GM19324 (cell line): ENCODE results near the gene DBN1.

ENCODE experiments used
- ATAC-seq: cut with Tn5 transposase; IDR thresholded peaks from one replicate; pipeline ENCODE4 v1.9.1; 2021; ENCODE audit warnings: mild to moderate bottlenecking, moderate library complexity; ENCODE audit not compliant: unreplicated experiment, low FRiP score

The DBN1 gene

DNA sequence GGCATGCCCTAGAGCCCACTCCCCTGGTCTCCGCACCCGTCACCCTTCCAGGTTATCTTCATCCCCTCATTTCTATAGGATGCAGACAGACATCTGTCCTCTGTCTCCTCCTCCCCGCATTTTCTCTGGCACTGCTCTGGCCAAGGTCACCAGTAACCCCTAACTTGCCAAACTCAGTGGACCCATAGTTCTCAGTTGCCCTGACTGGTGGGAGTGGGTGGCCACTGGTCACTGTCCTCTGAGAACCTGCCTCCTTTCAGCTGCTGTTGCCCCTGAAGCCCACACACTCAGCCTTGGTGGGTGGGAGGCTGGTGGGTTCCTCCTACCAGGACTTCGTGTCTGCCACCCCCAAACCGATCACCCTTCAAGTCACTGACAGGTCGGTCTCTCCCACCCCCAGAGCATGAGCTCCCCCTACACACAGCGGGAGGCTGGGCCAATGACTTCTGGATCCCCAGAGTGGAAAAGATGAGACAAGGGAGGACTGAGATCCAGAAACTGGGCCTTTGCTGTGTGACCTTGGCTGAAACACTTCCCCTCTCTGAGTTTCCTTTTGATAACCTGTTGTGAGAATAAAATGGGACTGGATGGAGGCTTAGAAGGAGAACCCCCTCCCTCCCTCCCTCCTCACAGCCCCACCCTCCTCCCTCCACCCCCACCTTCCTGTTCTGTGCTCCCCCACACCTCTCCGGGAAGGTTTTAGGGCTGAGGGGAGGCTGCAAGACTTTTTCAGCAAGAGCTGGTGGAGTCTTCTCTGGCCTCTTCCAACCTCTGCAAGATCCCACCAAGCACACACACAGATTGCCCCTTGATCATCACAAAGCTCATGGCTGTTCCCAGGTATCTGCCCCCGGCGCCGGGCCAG is 2.4 kb upstream of the DBN1 start:
- ATAC-seq = no peak

DNA sequence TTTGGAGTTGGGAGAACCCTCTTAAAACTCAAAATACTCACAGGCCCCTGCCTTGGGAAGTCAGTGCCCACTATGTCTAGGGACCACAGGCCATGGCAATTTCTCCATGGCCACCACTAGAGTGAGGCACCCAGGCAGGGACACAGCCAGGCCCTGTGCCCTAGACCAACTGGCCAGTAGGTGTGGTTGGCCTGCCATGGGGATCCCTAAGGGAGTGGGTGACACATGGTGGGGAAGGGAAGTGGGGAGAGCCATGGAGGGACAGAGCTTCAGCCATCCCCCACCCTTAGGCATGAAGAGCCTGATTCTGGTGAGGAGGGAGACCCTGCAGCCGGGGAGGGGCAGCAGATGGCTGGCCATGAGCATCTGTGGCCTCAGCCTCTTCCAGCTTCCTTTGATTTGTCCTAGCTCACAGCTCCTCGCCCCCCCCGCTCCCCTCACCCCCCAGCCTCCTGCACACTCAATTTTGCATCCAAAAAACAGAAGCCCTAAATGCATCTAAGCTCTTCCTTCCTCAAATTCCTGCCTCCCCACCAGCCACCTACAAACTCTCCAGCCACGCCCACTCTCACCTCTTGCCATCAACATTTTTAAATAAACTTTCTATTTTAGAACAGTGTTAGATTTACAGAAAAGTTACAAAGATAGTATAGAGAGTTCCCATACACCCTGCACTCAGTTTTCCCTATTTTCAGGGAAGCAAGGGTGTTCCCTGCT is 1.6 kb upstream of the DBN1 start:
- ATAC-seq = no peak

DNA sequence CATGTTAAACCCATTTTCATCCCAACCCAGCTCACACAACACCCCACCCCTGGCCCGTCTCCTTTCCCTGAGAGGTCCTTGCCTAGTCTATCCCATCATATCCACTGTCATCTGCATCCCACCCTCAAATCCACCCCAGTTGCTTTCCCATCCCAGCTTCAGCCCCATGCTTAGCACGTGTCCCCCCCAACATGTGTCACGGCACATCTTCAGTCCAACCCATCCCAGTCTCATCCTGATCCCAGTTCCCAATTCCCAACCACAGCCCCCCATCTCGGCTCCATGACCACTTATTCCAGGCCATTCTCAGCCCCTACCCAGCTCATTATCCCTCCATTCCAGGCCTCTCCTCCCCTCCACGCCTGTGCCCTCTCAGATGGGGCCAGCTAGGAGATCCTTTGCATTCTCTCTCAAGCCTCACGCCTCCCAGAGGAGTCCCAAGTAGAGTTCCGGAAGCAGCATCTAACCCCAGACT is 605 bp upstream of the DBN1 start:
- no peak for ATAC-seq

DNA sequence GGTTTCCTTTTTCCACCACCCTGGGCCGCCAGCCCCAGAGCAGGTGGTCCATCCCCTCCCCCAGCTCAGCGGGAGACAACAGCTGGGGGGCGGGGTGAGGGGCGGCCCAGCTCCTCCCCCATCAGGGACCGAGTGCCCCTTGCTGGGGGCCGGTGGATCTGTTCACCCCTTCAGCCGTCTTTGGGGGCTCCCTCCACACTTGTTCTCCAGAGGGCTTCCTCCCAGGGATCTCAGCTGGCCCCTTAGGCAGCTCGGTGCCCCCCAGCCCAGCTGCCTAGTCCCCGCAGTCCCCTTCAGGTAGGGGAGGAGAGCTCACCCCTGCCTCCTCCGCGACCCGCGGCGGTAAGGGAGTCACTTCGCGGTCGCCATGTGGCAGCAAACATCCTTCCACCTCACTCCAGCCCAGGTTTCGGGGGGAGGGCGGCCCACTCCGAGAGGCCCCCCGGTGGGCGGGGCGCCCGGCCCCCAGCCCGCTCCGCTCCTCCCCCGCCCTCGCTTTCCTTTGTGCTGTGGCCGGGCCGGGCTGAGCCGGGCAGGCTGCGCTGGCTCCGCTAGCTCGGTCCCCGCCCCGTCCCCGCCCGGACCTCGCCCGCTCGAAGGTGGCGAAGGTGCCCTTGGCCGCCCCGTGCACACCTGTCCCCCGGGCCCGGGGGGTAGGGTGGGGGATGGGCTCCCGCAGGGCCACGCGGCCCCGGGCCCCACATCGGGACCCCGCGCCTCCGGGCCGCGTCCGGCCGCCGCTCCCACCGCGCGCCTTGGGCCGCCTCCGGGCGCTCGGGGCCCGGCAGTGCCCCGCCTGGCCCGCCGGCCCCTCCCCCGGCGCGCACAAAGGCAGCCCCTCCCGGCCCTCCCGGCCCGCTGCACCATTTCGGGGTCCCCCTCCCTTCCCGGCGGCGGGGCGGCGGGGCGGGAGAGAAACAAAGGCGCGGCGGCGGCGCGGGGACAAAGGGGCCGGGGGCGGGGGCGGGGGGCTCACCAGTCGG is 683 bp downstream of the DBN1 start:
- ATAC-seq = no peak

DNA sequence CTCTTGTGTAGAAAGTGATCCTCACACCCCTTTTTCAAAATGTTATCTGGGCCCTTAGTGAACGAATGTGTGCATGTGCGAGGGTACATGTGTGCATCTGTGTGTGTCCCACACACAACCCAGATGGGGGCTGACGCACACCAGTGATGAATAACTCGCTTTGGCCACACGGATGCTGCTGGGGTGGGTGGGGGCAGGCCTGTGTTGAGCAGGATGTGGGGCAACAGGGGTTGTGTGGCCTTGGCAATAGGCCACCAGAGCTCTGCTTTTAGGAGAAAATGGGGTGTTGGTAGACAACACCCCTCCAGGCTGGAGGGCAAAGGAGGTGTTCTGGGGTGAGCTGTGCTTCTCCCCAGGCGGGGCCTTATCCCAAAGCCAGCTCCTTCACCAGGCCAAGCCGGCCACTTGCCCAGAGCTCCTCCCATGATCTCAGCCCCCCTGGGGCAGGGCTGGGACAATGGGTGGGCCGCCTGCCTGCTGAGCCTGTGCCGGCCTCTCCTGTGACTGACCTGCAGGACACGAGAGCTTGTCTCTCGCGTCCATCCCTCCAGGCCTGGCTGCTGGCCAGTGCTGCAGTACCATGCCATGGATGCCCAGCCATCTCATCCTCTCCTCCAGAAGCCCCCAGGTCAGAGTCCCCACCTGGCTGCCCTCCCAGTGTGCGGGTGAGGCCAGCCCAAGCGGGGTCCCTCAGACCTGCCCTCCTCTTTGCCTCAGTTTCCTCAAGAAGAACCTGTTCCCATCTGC is 1.7 kb downstream of the DBN1 start:
- no peak for ATAC-seq

DNA sequence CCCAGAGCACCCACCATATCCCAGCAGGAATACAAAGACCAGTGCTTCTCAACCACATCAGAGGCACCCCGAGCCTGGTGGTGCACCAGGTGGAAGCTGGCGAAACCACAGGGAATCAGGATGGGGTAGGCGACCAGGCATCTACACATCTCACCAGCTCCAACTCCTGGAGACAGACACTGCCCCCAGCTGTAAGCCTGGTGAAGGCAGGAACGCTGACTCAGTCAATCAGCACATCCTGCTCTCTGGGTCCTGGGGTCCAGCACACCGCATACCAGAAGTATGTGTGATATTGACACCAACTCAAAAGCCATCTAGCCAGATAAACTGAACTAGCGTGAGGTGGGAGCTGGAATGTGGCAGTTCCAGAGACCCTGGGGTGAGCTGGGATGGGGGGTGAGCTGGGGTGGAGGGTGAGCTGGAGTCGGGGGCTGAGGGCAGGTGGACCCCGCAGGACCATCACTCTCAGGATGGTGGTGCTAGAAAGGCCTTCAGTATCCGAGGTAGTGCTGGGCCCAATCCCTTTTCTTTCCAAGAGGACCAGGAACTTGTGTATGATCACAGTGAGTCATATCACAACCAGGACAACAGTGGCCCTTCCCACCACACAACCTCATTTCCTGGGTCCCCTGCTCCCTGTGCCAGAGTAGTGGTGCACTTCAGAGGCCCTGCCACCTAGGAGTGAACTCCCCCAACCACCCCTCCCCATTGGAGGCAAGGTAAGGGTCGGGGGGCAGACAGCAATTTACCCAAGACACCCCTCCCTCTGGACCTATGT is 2.5 kb downstream of the DBN1 start:
- ATAC-seq = no peak

DNA sequence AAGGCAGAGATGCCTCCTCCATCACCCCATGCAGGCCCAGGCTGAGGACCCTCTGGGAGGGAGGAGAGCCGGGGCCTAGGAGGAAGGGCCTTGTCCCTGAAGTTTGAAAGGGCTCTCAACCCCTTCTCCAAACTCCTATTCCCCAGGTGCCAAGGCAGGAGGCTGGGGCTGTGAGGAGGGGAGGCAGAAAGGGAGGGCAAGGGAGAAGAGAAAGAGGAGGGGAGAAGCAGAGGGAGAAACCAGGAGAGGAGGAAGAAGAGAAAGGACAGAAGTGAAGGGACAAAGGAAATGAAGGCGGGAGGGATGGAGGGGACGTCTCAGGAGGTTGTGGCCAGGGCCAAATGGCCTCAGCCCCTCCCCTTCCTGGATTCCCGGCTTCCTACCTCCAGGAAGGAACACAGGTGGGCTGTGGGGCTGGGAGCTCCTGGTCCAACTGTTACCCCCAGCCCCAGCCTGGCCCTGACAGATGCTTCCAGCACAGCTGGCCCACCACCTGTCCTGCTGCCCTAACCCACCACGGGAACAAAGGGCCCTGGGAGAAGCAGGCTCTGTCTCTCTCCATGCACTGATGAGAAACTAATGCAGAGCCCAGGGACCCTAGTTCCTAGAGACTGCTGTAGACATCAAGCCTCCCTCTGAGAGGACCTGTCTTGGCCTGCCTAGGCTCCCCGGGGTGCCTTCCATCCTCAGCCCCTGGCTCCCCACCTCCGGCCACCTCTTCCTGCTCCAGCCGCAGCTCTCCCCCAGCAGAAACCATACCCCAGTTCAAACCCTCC is 3.5 kb downstream of the DBN1 start:
- no peak for ATAC-seq

DNA sequence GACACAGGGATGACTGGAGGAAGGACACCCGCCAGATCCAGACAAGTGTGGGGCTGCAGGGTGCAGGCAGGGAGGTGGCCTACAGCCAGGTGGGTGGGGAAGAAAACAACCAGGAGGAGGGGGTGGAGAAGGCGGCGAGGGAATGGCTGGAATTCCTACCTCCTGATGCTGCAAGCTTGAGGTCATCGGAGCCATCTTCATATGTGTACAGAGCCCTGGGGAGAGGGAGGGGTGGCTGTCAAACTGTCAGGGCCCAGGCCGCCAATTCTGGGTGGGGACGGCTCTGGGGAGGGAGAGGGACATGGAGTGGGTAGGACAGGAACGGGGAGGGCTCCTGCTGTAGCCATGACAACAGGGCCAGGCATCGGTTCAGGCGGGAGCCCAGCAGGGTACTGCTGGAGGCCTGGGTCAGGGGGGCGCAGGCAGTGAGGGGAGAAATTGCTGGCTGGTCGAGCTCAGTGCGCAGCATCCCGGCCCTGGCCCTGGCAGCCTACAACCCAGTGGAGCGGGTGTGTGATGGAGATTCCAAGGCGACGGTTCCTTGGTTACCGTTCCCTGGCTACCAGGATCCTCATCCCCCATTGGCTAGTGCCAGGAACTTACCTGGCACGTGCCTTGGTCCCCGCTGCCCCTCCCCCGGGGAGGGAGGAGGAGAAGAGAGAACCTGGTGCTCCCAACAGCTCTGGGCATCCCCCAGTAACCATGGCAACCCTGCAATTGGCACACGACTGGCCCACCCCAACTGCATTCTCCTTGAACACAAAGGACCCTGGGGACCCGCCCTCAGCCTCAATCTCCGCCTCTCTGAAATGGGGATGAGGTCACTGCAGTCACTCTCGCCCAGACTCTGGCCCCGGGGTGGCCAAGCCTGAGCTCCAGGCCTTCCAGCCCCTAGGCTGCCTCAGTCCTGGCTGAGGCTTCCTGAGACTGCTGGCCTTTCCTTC is 4.5 kb downstream of the DBN1 start:
- ATAC-seq = no peak

DNA sequence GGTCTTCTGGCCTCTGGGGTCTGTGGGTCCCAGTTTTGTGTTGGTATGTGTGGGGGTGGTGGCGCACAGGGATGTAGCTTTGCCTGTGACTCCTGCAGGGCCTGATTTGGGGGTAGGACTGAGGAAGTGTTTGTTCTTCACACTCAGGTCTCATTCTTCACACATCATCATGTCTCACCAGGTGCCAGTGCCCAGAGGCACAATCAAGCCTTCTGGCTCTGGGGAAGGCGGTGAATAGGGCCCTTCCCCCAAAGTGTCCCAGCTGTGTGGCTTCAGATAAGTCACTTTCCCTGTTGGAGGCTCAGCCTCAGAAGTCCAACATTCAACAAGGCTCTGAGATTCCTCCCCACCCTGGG is 5.1 kb downstream of the DBN1 start:
- no peak for ATAC-seq

DNA sequence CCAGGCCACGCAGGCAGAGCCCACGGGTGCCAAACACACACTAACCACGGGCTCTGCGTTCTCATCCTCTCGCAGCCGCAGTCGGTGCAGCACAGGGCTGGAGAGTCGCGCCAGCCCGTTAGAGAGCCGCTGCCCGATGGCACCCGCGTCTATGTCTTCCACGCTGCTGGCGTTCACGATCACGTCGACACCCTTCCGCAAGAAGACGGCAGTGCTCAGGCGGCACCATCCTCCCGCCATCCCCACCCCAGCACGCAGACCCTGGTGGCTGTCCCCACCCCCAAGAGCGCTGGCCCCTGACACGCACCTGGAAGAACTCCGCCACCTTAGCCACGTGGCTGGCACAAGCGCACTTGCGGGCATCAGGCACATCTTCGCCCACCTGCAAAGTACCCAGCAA is 6.0 kb downstream of the DBN1 start:
- no peak for ATAC-seq

DNA sequence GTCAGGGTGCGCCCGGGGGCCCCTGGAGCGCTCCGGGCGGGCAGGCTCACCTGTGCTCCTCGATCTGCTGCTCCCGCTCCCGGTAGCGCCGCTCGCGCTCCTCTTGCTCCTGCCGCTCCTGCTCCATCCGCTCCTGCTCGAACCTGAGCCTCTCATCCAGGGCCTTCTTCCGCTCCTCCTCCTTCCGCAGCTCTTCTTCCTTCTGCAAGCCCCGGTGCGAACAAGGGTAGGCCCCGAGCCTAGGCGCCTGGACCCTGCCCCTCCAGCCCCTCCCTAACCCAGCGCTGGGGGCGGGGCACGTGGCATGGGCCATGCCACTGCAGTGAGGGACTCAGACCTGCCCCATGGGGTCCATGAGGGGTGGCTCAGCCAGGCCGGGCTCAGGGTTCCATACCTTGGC is 6.6 kb downstream of the DBN1 start:
- ATAC-seq = no peak

DNA sequence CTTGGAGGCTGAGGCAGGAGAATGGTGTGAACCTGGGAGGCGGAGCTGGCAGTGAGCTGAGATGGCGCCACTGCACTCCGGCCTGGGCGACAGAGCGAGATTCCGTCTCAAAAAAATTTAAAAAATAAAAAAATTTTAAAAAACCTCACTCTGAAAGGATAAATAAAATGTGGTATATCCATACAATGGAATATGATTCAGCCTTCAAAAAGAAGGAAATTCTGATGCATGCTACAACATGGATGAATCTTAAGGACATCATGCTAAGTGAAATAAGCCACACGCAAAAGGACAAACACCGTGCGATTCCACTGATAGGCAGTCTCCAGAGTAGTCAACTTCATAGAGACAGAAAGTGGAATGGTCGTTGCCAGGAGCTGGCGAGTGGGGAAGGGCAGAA is 8.4 kb downstream of the DBN1 start:
- ATAC-seq = no peak

DNA sequence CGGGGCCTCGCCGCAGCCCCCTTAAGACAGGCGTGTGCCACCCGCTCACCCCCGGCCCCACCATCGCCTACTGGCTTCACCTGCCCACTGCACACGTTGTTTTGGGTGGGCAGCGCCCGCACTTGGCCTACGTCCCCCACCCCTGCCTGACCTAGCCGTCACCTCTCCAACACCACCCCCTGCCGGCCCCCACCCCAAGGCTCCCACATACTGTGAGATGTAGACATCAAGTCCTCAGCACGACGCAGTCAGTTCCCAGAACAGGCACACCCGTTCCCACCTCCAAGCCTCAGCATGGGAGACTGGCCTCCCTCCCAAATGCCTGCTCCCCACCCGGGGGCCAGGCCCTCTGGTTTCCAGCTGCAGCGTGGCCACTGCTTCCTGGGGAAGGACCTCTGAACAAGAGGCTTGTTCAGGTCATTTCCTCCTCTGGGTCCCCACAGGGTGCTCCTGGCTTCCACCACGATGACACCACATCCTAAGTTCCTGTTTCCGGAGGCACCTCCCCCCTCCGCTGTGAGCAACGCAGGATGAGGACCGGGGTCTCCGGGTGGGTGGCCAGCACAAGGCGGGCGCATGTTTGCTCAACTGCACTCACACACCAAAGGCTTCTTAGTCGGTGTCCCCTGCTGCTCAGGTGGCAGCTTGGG is 11.3 kb downstream of the DBN1 start:
- ATAC-seq = no peak

DNA sequence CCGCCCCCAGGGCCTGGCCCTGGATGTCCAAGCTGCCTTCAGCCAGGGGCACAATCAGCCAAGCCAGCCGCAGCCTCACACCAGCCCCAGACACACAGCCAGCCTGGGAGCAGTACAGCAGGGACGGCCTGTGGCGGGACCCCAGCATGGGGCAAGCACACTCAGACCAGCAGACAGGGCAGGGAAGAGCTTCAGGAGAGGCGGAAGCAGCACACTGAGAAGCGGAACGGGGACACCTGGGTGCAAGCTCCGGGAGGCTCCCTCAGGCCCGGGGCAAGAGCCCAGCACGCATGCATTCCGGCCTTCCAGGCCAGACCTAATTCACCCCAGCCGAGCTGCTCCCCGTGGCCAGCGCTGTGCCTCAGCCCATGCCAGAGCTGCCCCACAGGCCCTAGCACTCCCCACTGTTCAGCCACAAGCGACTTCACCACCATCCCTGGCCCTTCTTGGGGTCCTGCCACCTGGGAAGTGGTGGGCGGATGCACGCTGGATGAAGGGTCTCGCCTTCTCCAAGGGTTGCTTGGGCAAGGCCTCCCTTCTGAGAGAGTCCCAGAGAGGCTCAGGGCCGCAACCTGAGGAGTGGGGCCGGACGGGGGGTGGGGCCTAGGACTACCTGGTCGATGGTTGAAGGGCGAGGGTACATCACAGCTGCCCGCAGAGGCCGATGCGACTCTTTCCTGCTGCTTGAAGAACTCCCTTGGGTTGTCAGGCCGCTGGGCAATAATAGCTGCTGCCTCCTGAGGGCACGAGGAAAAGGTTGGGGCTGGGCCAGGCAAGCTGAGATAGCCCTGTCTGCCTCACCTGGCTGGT is 13.4 kb downstream of the DBN1 start:
- no peak for ATAC-seq

DNA sequence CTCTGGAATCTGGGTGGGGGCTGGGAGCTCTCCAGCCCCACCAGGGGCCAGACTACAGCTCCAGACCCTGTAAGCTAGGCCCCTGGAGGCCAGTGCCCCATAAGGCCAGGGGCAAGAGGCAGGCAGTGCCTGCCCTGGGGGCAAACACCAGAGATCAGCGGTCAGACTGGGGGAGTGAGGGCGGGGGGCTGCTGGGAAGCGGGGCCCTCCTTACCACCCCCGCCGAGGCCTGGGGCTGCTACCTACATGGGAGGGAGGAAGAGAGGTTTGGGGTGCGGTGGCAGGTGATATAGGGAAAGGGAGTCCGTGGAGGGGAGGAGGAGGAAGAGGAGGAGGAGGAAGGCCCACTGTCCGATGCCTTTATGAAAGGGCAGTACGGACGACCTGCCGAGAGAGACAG is 14.1 kb downstream of the DBN1 start:
- no peak for ATAC-seq

DNA sequence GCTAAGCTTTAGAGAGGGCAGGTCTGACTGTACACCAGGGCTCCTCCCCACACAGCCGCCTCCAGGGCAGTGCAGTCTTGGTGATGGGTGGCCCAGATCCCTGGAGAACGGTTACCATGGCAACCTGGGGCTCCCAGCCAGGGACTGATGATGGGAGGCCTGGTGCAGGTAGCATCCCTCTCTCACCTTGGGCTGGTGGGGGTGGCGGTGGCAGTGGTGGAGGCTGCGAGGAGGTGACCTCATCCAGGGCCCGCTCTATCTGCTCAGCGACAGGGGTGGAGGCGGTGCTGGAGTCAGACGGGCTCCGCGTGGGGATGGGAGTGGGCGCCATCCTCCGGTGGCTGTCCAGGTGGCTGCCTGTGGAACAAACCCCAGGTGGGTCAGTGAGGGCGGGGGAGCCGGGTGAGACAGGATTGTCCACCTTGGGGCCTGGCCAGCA is 14.5 kb downstream of the DBN1 start:
- ATAC-seq = no peak
